COLO829 (cell line): ENCODE data around the gene IFNG-AS1.

ENCODE experiments used
- DNase-seq: peaks from one replicate; pipeline ENCODE4 v3.0.0; 2012; ENCODE audit warnings: low spot score

Gene IFNG-AS1

DNA sequence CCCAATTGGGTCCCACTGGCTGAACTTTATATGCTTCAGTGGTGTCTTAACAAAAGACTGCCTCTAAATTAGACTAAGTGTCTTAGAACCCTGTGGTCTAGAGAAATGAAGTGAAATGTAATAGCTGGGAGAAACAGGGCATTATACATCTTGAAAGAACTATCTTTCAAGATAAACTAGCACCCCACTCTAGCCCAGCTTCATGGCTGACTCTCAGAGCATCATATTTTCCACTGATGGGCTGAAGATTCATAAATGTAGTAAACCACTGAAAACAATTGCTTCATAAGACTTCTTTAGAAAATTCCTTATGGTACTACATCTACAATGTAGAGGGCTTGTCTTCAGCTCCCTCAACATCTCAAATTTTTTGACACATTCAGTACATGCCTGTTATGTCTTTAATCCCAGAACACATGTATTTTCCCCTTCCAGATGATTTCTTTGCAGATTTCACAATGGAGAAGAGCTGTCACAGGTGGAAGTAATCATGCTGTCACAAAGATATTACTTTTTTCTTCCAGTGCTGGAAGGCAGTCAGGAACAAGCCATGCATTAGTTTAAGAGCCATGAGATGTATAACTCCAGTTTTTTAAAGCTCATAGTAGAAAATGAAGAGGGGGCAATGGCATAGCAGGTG lies 48.5 kb downstream of the IFNG-AS1 start:
- DNase-seq = no peak

DNA sequence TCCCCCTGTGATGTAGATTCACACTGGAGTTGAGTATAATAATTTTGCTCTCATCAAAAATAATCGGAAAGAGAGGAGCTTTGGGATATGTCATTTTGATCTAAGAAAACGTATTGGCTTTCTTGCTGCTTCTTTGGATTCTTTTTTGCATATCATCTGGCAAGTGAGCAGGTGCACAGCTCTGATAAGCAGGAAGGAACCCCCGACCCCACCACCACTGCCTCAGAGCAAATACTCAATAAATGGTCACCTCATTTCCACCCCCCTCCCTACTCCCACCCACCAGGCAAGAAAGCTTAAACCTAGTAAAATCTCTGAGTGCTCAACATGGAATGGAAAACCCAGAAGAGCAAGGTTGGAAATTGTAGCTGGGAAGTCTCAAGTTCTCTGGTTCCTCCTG lies 49.4 kb downstream of the IFNG-AS1 start:
- no peak for DNase-seq

DNA sequence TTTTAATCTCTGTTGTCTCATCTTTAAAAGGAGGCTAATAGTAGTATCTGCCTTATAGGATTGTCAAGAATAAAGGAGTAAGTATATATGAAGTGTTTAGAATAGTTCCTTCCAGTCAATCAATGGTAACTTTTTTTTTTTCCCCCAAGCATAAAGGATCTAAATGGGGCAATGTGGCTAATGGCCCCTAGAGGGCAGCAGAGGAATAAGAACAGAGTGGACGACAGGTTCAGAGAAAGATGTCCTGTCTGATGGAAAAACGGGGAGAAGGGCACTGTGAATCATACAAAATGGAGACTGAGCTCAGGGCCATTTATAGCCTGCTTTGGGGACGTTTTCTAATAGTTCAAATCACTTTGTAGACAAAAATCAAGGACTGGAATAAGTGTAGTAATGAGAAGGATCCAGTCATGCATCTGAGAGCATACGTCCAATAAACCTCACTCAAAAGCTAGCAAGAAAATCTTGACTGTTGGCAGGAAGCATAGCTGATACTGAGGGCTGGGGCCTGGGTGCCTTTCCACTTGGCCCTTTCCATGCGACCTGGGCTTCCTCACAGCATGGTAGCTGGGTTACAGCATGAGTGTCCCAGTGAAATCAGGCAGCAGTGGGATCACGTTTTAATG lies 51.3 kb downstream of the IFNG-AS1 start:
- peak; percentile 78 for DNase-seq

DNA sequence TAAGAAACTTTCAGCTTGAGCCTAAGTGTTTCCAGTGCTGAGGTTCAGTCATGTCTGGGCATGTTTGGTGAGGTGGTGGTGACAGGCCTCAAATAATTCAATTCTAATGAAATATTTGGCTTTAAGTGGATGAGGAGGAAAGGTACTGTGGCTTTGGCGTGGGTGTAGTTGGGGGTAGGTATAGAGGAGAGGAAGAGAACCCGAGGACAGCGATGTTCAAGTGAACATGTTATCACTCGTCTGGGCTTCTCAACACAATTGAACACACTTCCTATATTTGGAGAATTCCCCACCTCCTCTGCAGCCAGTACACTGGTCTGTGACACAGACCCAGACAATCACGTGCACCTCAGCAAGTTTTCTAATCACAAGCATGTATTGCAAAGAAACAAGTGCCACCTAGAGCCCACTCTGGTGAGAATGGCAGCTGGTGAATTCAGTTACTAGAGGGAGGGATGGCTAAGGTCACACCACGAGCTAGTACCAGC lies 53.0 kb downstream of the IFNG-AS1 start:
- DNase-seq = no peak

DNA sequence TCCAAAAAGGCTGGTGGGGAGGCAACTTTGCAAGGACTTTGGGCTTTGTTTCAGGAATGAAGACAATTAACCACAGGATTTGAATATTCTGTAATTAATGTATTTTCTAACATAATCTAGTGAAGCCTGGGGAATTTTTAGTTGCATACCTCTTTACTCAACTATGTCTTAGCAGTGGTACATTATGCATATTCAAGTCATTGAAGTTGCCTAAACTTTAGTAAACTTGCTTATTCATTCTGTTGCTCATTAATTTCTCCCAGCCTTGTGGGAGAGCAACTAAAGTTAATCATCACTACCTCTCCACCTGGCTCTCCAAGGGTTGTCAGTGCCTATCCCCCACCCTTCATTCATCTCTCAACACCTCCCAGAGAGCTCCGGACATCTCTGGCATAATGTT lies 54.2 kb downstream of the IFNG-AS1 start:
- DNase-seq = no peak

DNA sequence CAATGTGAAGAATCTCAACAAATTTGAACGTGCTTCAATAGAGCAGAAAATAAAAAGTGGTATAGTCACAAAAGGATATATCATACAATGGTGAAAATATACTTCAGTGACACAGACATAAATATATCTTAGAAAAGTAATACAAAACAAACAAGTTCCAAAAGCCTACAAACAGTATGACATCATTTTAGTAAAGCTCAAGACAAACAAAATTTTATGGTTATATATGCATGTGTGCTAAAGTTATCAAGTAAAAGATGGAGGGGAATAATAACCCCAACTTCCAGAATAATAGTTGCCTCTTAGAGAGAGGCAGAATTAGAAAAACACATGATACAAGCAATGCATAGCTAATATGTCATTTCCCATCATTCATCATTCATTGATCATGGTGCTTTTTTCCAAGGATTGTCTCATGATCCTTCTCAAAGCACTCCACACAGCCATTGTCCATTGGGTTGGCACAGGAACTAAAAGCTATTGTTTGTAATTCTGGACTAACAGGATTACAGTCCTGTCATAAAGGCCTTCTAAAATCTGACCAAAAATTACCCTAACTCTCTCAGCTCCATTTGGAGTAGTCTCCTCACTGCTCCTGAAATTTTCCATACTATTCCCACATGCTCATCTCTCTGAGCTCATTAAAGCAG lies 59.5 kb downstream of the IFNG-AS1 start:
- DNase-seq = no peak

DNA sequence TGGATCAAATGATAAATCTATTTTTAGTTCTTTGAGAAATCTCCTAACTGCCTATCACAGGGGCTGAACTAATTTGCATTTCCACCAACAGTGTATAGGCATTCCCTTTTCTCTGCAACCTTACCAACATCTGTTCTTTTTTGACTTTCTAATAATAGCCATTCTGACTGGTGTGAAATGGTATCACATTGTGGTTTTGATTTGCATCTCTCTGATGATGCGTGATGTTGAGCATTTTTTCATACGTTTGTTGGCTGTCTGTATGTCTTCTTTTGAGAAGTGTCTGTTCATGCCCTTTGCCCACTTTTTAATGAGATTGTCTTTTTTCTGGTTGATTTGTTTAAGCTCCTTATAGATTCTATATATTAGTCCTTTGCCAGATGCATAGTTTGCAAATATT lies 67.1 kb downstream of the IFNG-AS1 start:
- DNase-seq = no peak

DNA sequence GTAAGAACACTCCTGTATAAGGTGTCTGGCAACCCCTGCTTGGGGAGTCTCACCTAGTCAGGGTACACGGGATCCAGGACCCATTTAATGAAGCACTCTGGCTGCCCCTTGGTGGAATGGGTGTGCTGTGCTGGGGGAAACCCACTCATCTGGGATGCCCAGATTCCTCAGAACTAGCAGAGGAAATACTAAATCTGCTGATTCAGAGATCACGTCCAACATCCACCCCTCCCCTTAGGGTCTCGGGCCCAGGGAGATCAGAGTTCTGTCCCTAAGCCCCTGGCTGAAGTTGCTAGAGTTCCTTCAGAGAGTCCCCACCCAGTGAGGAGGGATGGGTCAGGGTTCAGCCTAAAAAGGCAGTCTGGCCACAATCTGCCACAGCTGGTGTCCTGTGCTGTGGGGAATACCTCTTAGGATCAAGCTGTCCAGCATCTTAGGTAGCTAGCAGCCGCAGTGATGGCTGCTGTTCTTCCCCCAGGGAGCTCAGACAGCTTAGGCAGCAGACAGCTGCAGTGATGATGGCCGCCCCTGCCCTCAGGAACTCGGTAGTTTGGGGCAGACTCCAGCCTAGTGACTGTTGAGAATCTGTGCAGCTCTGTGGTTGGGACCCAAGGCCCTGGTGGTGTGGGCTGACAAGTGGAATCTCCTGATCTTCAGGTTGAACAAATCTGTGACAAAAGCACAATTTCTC lies 74.8 kb downstream of the IFNG-AS1 start:
- no peak for DNase-seq

DNA sequence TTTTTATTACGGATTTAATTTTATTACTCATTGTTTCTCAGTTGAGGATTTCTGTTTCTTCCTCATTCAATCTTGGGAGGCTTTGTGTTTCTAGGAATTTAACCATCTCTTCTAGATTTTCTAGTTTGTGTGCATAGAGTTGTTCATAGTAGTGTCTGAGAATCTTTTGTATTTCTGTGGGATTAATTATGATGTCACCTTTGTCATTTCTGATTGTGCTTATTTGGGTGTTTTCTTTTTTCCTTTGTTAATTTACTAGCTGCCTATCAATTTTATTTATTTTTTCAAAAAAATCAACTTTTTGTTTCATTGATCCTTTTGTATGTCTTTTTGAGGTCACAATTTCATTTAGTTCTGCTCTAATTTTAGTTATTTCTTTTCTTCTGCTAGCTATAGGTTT lies 75.9 kb downstream of the IFNG-AS1 start:
- no peak for DNase-seq

DNA sequence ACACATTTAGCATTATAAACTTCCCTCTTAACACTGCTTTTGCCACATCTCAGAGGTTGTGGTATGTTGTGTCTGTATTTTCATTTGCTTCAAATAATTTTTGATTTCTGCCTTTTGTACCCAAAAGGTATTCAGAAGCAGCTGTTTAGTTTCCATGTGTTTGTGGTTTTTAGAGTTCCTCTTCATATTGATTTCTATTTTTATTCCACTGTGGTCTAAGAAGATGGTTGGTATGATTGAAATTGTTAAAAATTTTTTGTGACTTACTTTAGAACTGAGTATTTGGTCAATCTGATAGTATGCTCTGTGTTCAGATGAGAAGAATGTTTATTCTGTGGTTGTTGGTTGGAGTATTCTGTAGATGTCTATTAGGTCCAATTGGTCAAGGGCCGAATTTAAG lies 76.4 kb downstream of the IFNG-AS1 start:
- no peak for DNase-seq

DNA sequence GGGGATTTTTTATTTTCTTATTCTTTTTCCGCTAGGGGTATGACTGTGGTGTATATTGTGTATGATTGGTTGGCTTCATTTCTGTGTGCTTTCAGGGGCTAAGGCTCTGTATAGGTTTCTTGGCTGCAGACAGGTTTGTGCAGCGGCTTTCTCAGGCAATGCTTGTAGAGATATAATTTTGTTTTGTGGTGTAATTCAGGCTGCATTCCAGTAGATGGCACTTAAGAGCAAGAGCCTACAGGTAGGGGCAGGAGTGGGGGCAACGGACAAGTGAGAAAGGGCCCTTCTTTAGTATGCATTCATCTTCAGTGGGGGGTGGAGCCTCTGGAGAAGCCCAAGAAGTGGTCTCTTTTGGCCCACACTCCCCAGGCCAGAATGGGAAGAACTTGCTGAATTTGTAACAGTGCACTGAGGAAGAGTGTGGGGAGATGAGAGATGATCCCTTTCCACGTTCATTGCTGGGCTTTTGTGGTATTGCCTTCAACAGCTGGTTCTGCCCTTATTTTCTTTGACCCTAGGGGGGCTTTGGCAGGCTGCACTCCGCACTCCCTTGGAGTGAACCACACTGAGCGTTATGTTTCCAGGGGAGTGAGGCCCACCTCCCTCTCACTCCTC lies 78.6 kb downstream of the IFNG-AS1 start:
- DNase-seq = peak; percentile 12

DNA sequence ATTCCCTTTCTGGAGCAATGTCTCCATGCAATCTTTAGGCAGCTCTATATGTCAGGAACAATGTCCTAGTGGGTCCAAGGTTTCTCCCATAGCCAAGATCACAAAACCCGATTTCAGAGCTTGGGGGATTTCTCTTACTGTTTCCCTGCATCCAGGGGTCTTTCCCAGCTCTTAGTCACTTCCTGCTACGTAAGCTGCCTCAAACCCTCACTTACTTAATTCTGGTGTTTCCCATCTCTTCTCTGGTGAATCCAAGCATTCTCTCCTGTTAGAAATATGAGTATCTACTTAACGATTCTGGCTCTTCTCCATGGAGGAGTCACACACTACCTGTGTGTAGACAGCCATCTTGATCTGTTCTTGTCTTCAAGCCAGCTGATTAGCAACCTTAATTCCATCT lies 80.0 kb downstream of the IFNG-AS1 start:
- DNase-seq = no peak
